ENCODE results near the gene PCDH15.

Gene PCDH15

DNA sequence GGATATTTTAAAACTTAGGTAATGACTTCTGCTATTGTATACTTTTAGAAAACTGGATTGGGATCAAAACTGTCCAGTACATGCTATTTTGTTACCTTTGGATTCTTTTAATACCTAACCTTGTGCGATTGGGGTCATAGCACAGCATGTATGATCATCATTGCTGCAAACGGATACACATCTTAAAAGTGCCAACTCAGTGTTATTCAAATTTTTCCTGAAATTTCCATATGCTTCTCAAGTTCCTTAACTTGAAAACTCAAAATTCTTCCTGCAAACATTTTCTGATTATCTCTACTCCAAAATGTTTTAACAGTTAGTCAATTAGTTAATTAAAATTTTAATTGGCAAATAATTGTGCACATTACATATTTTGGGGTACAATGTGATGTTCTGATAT lies 147.5 kb downstream of the PCDH15 start:
- TF ChIP-seq, protein P1, sequence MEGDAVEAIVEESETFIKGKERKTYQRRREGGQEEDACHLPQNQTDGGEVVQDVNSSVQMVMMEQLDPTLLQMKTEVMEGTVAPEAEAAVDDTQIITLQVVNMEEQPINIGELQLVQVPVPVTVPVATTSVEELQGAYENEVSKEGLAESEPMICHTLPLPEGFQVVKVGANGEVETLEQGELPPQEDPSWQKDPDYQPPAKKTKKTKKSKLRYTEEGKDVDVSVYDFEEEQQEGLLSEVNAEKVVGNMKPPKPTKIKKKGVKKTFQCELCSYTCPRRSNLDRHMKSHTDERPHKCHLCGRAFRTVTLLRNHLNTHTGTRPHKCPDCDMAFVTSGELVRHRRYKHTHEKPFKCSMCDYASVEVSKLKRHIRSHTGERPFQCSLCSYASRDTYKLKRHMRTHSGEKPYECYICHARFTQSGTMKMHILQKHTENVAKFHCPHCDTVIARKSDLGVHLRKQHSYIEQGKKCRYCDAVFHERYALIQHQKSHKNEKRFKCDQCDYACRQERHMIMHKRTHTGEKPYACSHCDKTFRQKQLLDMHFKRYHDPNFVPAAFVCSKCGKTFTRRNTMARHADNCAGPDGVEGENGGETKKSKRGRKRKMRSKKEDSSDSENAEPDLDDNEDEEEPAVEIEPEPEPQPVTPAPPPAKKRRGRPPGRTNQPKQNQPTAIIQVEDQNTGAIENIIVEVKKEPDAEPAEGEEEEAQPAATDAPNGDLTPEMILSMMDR (IDR thresholded peaks at IDR 0.05; ENCODE audit: low read depth, low read length, missing control alignments): no peak
- no peak for DNase-seq (ENCODE audit: low read depth)
- no peak overlapping the region for H3K4me3 ChIP-seq (ENCODE audit: low read depth, low read length)

DNA sequence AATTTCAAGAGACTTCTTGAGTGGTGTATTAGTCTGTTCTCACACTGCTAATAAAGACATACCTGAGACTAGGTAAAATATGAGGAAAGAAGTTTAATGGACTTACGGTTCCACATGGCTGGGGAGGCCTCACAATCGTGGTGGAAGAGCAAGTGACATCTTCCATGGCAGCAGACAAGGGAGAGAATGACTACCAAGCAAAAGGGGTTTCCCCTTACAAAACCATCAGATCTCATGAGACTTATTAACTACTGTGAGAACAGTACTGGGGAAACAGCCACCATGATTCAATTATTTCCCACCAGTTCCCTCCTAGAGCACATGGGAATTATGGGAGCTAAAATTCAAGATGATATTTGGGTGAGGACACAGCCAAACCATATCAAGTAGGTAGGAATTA lies 150.5 kb downstream of the PCDH15 start:
- no peak overlapping the region for H3K4me3 ChIP-seq (ENCODE audit: low read depth, low read length)
- TF ChIP-seq, protein P1 (IDR thresholded peaks at IDR 0.05; ENCODE audit: low read depth, low read length, missing control alignments): no peak
- DNase-seq (ENCODE audit: low read depth): no peak

DNA sequence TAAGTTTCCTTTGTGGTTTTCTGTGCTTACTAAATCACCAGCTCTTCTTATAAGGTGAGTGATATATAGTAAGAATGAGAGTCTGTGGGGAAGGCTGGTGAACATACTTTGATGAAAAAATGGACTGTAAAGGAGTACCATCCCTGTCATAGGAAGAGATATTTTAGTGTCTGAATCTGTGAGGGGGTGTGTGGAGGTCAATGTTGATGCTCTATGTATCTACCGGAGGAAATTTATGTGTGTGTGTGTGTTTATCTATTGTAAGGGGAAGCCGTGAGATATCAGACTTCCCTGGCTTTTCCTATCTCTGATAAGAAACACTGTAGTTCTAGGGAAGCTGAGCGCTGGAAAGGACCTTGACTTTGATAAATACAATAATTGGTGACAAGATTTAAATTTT lies 179.0 kb downstream of the PCDH15 start:
- H3K4me3 ChIP-seq (ENCODE audit: low read depth, low read length): no peak overlapping the region
- DNase-seq (ENCODE audit: low read depth): no peak
- TF ChIP-seq, protein P1 (IDR thresholded peaks at IDR 0.05; ENCODE audit: low read depth, low read length, missing control alignments): no peak

DNA sequence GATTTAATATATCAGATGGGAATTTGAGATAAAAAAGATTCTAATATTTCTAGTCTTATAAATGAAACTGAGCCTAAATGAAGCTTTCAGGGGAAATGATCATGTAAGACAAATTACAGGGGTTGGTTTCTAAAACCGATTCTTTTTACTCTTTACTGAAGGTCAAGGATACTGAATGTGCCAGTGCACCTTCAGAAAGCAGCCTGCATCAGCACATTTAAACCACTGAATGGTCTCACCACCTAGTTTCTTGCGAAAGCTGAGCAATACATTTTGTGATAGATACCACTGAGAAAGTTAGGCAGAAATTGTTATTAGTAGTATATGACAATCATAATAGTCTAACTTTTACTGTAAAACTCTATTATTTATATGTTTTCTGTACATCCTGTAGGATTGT lies 180.7 kb downstream of the PCDH15 start:
- TF ChIP-seq, protein P1 (IDR thresholded peaks at IDR 0.05; ENCODE audit: low read depth, low read length, missing control alignments): no peak
- DNase-seq (ENCODE audit: low read depth): no peak
- H3K4me3 ChIP-seq (ENCODE audit: low read depth, low read length): no peak overlapping the region

DNA sequence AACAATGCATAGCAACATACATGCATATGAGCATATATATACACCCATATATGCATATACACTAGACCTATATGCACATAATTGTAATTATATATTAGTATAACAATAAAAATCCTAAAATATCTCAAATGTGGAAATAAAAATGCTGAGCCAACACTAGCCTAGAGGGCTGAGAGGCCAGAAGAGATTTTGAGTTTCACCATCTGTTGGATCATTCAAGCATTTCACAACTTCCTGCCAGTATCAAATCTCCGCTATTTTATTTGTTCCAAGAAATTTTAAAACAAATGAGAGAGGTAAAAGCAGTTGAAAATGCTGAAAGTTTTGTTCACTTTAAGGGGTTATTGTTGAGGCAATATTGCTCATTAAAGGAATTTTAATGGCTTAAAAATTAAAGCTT lies 187.0 kb downstream of the PCDH15 start:
- TF ChIP-seq, protein P1 (IDR thresholded peaks at IDR 0.05; ENCODE audit: low read depth, low read length, missing control alignments): no peak
- no peak for DNase-seq (ENCODE audit: low read depth)
- no peak overlapping the region for H3K4me3 ChIP-seq (ENCODE audit: low read depth, low read length)

DNA sequence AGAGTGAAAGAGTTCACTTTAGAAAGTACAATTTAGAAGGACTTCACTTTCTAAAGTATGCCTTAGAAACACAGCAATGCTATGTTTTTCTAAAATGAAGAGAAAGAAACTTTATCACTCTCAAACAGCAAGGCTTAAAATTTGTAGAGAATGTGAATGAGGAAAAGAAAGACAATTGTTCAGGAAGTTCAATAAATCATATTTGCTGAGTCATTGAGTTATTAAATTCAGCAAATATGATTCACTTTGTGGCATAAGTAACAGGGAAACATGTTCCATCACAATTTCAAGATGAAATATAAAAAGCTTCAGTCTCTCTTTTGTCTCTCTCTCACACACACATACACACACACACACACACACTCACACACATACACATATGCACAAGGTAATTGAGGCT lies 187.9 kb downstream of the PCDH15 start:
- TF ChIP-seq, protein P1 (IDR thresholded peaks at IDR 0.05; ENCODE audit: low read depth, low read length, missing control alignments): no peak
- no peak overlapping the region for H3K4me3 ChIP-seq (ENCODE audit: low read depth, low read length)
- no peak for DNase-seq (ENCODE audit: low read depth)

DNA sequence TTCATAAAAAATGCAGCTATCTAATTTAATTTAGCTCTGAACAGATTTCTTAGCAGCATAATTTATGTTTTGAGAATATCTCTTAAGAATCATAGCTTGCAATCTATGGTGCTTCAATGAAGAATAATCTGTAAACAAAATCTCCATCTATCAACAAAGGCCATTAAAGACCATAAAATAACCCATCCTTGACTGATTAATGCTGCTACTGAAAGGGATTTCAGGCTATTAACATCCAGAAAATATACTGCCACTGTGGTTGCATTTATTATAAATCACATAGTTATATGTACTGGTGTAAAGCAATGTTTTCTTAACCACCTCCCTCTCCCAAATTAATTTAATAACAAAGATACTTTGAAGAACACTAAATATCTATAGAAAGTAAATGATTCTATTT lies 191.6 kb downstream of the PCDH15 start:
- TF ChIP-seq, protein P1 (IDR thresholded peaks at IDR 0.05; ENCODE audit: low read depth, low read length, missing control alignments): no peak
- no peak overlapping the region for H3K4me3 ChIP-seq (ENCODE audit: low read depth, low read length)
- no peak for DNase-seq (ENCODE audit: low read depth)
